HuH-7 (cell line): Measurements from ENCODE around the gene CSAD.
A peak's percentile ranks its signal among the peaks of the same experiment; 100 is the strongest.

Experiments
- DNase-seq: peaks from one replicate; pipeline ENCODE4 v3.0.0; 2011; ENCODE audit warnings: low spot score

Gene CSAD

DNA sequence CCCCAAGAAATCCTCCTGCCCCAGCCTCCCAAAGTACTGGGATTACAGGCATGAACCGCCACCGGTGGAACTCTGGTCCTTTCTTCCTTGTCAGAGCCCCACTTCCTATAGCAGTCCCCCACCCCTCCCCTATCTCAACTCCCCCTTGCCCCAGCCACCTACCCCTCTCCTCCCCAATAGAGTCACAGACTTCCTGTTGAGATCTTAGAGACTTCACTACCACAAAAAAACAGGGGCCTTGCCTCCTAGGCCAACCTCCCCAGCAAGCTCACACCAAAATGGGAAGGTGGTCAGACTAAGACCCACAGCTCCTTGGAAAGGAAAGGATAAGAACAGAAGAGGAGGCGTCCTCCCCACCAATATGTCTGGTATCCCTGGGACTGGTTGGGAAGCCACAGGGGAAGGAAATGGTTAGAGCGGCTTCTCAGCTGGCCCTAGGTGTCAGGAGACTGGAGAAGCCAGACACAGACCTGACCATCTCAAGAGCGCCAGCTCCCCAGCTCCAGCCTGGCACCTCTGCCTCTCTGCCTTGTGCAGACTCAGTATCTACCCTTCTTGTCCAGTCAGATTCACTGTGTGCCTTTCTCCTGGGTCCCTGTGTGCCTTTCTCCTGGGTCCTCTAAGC, 17.9 kb upstream of the CSAD start:
- no peak for DNase-seq

DNA sequence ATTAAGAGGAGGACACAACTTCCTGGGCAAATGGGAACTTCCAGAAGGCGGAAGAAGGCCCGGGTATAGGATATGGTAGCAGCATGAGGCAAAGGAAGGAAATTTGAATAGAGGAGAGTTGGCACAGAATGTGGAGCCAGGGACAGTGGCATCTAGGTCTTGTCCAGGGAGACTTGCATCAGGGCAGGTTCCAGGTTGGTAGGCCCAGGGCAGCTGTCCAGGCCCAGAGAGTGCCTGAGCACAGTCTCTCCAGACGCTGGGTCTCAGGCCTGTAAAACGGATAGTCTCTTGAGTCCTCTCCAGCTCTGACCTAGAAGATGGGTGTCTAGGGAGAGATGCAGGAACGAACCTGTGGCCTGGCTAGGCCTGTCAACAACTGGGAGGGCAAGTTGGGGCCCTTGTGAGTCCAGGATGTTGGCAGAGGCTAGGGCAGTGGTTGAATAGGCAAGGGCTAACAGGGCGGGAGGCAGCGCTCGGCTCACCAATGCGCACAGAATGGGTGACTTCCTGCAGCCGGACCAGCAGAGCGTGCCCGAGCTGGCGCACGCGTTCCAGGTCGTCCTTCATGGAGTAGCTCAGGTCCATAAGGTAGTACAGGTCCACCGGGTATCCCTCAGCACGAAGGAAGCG, 16.4 kb upstream of the CSAD start:
- no peak for DNase-seq

- DNase-seq = no peak
Measured at GRCh38 chr12:53196486-53196885, 15.8 kb upstream of the CSAD start.

- DNase-seq = no peak
Measured at GRCh38 chr12:53195516-53196420, 15.0 kb upstream of the CSAD start.

DNA sequence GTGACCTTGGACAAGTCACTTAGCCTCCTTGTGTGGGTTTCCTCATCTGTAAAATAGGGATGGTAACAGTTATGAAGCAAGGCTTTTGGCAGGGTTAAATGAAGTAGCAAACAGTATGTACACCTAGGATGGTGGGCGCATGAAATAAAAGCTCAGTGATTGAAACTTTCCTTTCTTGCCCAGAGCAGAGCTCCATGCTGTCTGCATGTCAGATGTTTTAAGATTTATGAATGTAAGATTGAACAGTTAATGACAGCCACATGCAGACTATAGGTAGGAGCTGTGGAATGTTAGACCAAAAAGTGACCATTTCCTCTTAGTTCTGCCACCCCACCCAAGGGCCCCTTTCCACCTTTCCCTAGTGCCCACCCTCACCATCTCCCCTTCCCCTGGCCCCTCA, 14.2 kb upstream of the CSAD start:
- DNase-seq = no peak

DNA sequence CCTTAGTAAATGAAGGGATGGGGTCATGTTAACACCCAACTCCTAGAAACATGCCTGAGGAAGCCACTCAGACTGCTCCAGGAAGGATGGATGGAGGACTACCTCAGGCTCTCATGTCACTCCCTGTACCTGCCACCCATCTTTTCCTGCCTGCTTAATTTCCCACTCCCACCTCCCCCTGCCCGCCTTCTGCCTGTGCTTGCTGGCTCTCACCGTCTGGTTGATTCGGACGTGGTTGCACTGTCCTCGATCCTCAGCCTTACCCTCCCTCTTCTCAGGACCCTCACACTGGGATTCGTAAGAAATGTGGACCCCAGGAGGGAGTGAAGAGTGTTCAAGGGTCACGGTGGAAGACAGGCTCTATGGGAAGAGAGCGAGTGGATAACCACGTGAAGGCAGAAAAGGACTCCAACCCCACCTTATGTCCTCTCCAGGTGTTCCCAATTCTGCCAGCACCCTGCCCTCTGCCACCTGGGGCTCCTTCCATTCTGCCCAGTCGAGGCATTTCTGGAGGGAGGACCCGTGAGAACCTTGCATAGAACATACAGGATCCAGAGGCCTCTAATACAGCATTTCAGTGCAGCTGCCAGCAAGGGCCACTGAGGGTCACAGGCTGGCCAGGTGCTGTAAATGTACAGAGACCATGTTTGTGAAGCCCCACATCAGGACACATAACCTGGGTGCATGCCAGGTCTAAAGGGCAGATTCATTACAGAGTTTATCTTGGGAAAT, 13.4 kb upstream of the CSAD start:
- no peak for DNase-seq

GRCh38 chr12:53193040-53193439, 12.3 kb upstream of the CSAD start:
- DNase-seq = no peak

DNA sequence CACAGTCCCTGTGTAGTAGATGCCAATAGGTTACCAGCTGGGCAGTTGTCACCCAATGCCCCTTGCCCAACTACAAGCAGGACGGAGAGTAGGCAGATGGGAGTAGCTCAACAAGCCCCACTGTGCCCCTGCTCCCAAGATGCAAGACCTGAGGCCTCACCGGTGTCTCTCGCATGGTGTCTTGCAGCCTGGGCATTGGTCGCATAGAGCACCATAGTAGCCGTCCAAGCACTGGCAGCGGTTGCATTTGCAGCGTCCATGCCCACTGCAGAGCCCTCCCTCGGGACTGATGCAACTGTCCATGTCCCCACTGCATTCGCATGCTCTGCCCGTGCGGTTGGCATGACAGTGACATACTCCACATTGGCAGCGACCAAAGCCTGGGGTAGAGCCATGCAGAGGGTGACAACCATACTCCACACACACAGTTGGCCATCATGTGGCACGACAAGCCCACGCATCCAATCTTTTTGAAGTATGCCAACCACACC, 11.9 kb upstream of the CSAD start:
- DNase-seq = no peak

DNA sequence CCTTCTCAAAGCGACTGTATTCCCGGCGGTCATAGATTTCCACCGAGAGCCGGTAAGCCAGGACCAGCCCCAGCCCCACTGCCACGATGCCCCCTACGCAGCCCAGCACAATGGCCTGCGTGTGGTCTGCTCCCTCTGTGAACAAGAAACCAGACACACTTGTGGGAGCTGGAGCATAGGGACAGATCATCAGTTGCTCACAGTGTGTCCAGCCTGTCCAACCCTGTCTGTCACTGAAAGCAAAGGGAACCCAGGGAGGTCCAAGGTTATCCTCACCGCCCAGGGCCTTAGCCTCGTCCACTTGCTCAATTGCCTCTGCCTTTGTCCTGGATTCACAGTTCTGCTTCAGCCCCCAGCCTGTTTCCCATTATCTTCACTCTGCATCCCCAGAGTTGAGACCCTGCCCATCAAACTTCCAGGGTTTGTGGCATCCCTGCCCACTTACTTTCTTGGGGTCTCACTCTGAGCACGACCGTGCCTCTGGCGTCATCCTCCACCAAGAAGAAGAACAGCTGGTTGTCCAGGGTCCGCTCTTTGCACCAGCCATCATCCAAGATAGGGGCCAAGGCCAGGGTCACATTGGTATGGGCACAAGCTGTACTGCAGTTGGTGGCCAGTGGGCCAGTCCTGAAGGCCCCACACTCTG, 11.3 kb upstream of the CSAD start:
- no peak for DNase-seq

DNA sequence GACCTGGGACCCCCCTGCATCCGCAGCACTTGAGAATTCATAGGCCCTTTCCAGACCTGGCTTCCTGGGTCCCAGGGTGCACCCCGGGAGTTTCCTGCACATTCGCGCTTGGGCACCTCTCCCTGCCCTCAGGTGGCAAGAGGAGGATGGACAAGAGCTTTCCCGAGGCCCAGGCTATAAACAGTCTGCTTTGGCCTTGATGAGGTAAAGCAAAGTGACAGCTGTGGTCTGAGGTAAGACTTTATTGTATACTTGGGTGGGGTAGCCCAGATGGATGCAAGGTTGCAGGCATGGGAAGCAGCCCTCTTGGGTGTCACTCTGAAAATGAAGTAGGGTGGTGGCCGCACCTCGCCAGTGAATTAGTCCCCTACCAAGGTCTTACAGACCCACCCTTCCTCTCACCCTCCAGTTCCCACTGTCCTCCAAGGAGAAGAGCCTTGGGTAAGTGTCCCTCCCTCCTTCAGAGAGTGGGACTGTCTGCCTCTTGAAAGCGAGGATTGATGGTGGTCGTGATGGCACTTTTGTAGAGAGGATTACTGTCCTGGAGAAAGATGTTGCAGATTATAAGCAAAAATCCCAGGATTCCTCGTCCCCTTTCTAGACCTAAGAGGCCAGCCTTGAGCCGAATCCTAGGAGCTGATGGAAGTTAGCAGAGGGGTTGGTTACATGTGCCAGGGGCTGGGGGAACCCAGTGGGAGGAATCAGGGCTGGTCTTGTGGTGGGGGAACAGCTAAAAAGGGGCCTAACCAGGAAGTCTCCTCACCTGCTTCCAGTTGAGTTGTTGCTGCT, 10.6 kb upstream of the CSAD start:
- DNase-seq = no peak

GRCh38 chr12:53190108-53190729, 9.5 kb upstream of the CSAD start:
- DNase-seq = peak; percentile 94

DNA sequence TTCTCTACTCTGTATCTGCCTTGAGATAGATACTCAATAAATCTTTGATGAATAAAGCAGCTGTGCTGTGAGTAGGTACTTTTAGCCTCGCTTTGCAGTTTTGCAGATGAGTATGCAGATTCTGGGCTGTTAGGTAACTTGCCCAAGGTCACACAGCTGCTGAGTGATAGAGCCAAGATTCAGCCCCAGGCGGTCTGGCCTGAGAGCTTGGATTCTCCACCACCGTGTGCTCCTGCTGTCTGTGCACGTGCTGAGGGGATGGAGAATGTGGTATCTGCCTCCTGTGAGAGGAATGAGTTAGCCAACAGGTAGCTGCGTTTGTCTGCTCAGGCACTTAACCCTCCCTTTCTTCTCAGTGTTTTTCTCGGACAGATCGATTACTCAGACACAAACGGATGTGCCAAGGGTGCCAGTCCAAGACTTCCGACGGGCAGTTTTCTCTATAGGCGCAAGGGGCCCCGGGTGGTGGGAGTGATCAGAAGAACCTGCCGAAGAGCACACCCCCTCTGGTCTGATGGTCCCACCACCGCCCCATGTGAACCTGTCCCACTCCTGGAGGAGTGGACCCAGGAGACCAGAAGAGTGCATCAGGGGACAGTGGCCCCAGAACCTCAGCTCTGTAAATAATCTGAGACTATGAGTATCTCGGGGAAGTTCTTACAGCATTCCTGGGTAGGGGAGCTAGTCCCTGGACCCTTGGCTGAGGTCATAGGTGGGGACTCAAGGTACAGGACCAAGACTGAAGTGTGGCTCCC, 6.6 kb upstream of the CSAD start:
- DNase-seq = no peak

DNA sequence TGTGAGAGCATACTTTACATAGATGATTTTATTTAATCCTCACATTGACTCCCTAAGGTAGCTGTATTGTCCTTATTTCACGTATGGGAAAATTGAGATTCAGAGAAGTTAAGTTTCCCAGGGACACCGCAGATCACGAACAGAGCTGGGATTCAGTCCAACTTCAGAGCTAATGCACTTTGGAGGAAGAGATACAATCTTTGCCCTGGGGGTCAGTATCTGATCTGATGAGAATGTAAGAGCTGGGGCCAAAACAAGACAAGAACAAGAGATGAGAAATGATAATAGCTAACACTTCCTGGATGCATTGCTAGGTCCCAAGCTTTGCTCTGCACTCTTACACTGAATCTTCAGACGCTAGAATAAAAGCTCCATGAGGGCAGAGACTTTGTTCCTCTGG, 6.0 kb upstream of the CSAD start:
- no peak for DNase-seq

- no peak for DNase-seq
Measured at GRCh38 chr12:53185582-53186153, 4.9 kb upstream of the CSAD start.

- DNase-seq = no peak
Measured at GRCh38 chr12:53184828-53185227, 4.1 kb upstream of the CSAD start.

GRCh38 chr12:53182903-53183302, 2.2 kb upstream of the CSAD start:
- DNase-seq = no peak

DNA sequence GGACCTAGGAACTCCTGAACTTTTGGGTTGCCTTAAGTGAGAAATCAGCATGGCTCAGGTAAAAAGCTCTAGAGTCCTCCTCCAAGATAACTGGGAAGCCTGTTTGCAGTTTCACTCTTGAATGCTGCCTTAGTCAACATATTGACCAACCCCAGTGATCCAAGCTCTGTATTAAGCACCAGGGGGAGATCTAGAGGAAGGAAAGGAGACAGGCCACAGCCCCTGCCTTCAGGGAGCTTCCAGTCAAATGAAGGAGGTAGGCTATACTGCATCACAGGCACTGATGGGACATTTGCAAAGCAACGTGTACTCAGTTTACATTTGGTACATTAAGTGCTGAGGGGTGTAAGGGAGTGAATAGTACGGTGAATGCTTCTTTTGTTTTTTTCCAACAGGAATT, 1.2 kb upstream of the CSAD start:
- no peak for DNase-seq

GRCh38 chr12:53180931-53181645, 363 bp upstream of the CSAD start:
- DNase-seq = peak; percentile 95
